ENCODE results near the gene CD8A.
"Not testable (repeated sequence)": the region's sequence is repeated elsewhere in the genome, so short reads cannot be mapped to it uniquely, and the experiment has no call there.

CD8A gene

DNA sequence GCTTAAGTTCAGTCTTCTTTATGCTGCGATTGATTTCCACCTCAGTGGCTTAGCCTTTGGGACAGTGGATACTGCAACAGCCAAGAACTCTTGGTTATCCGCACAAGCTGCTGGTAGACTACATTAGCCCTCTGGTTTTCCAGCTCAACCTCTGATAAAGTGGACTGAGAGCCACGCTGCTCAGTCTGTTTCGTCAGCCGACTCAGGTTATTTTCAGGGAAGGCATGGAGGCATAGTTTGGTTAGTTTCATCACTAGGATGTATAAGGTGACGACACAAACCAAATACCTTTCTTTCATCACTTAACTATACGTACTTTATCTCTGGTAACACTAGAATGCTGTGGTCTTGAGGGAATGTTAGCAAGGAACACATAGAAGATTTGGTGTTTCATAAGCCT is 14.2 kb downstream of the CD8A start:
- DNase-seq, result no peak

DNA sequence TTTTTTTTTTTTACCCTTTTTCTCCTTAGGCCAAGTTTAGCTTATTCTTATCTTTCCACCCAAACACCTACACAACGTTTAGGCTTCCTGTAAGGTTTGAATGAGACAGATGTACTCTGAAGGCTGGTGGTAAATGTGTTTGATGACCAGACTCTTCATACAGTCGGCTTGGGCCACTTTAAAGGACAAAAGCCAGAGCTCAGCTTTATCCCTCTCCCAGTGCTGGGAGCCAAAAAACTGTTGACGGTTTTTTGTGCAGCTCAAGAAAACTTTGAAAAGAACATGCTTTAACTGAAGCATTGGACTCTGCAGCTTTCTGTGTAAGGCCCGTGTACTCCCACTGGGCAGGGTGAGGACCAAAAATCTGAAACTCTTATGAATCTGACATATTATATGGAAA is 15.4 kb downstream of the CD8A start:
- no peak for DNase-seq

- DNase-seq, result no peak
These were observed 15.9 kb downstream of the CD8A start for GRCh38 chr2:86774862-86775261.

DNA sequence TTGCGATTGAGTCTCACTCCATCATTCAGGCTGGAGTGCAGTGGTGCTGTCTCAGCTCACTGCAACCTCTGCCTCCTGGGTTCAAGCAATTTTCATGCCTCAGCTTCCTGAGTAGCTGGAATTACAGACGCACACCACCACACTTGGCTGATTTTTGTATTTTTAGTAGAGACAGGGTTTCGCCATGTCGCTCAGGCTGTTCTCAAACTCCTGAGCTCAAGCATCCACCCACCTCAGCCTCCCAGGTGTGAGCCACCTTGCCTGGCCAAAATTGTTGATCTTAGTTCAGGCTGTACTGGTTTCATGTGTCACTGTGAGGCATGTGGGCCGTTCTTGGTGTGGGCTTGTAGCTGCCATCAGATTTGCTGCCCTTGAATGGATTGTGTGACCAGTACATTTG is 18.1 kb downstream of the CD8A start:
- no peak for DNase-seq

DNA sequence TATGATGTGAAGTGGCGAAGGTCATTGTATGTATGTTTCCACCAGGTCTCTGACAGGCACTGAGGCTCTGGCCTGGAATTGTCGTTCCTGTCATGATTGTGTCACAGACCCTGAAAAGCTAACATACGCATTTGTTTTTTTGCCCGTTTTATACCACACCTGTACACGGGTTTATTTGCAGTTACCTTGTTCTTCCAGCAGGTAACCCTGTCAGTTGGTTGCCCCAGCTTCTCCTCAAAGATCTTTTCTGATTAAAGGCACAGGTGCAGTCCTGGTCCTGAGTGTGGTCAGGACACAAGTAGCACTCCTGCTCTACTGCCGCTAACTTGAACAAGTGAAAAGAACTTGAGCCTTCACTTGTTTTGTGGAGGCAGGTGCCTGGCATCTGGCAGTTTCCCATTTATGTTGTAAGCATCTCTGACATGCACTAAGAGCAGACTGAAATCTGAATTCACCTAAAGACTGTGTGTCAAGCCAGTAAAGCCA is 19.9 kb downstream of the CD8A start:
- no peak for DNase-seq

GRCh38 chr2:86769838-86770237 is 20.9 kb downstream of the CD8A start:
- DNase-seq, result no peak

GRCh38 chr2:86768189-86768949 is 22.3 kb downstream of the CD8A start:
- DNase-seq, result no peak

DNA sequence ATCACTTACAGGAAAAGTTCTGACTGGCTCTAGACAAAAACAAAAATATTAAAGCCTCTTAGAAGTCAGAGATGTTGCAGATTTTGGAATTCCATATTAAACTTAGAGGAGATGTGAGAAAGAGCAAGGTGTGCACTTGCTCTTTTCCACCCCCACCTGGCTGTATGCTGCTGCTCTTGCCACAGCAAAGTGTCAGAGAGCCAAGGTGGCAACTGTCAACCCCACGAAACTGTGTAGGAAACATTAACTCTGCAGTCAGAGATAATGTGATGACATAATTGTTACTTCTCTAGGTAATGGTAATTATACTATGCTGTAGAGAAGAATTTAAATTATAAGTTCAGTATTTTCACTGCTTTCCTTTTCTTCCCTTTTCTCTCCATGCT is 25.4 kb downstream of the CD8A start:
- DNase-seq, result no peak

DNA sequence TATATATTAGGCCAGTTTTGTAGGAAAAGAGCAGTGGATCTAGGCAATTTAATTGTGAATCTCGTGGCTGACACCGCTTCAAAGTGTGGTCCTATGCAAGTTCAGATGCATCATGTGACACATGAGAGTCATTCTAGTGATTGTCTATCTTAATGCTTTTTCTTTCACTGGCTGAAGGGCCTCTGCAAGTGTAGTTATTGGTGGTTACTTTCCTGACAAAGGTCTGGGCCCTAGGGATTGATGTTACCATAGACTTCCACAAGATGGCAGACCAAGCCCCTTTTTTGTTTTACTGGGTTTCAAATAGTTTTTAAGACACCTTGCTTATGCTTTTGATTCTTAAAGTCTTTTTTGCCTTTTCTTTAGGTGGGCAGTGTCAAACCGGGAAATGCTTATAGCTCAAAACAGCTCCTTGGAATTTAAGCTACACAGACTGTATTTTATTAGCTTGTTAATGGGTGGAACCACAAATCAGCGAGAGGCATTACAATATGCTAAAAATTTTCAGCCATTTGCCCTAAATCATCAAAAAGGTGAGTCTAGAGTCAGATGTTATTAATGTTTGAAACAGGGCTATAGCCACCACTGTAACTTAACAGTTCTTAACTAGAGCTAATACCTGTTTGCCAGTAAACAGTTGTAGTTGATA is 25.9 kb downstream of the CD8A start:
- DNase-seq, result peak; percentile 30

- DNase-seq, result no peak
These were observed 30.3 kb downstream of the CD8A start for GRCh38 chr2:86760371-86760770.

GRCh38 chr2:86758405-86758804 is 32.3 kb downstream of the CD8A start:
- no peak for DNase-seq

GRCh38 chr2:86753606-86754005 is 37.1 kb downstream of the CD8A start:
- DNase-seq, result no peak

DNA sequence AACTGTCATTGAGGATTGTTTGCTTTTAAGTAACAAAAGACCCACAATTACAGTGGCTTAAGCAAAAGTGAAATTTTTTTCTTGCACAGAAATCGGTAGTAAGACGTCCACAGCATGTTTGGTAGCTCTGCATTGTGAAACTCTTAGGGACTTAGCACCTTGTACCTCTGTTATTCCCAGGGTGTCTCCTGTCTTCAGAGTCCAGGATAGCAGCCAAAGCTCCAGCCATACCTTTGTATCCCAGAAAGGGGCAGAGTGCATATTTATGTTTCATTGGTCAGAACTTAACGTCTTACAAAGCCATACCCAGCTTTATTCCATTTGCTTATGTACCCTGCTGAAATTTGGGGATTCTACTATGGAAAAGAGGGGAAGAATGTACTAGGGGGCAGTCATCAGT is 37.8 kb downstream of the CD8A start:
- no peak for DNase-seq

GRCh38 chr2:86751778-86752177 is 38.9 kb downstream of the CD8A start:
- DNase-seq, result no peak

GRCh38 chr2:86750240-86750839 is 40.4 kb downstream of the CD8A start:
- DNase-seq, result no peak

- DNase-seq, result peak; percentile 86
These were observed 42.7 kb downstream of the CD8A start for GRCh38 chr2:86747711-86748639.

DNA sequence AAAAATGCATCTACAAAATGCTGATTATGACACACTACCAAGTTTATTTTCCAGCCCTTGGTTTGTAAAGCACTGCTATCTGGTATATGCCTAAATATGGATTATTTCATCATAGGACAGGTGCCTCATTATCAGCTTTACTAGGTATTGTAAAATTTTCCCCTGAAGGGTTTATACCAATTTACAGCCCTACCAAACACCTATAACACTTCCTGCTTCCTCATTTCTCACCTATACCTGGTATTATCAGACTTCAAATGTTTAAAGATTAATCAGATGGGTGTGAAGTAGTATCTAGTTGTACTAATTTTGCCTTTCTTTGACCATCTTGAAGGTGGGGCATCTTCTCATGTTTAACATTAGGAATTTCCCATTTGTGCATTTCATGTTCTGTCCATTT is 43.8 kb downstream of the CD8A start:
- no peak for DNase-seq

DNA sequence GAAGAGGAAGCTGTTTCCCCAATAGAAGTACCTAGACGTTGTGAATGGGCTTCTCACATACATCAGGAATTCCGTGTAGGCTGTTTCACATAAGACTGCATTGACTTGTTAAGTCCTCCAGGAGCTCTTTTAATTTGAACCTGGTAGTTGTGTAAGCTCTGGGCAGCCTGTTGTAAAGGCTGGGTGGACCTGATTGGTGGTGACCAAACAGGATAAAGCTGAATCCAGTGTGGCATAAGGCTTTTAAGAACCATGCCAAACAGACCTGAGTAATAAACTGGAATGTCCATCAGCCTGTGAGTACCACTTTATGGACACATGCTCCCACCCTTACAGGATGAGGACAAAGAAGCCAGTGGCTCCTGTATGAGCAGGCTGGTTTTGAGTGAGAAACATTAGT is 46.6 kb downstream of the CD8A start:
- no peak for DNase-seq

- not testable (repeated sequence) for DNase-seq
These were observed 48.7 kb downstream of the CD8A start for GRCh38 chr2:86741889-86742498.

- DNase-seq, result not testable (repeated sequence)
These were observed 50.8 kb downstream of the CD8A start for GRCh38 chr2:86739889-86740288.

- DNase-seq, result not testable (repeated sequence)
These were observed 51.2 kb downstream of the CD8A start for GRCh38 chr2:86739485-86739884.

GRCh38 chr2:86734896-86735295 is 55.8 kb downstream of the CD8A start:
- DNase-seq, result peak; percentile 21

Data from fibroblast of skin of right biceps (primary cell).